Stimulated activated CD8-positive, alpha-beta memory T cell treated with anti-CD3 and anti-CD28 coated beads, Interleukin-4, amount 100 ng/mL, for 24 hours (primary cell): ENCODE data around the gene ANO2.

Source experiments
- DNase-seq: peaks from one replicate; pipeline ENCODE4 v3.0.0-alpha.2; 2020; ENCODE audit warnings: low read depth

ANO2 gene

DNA sequence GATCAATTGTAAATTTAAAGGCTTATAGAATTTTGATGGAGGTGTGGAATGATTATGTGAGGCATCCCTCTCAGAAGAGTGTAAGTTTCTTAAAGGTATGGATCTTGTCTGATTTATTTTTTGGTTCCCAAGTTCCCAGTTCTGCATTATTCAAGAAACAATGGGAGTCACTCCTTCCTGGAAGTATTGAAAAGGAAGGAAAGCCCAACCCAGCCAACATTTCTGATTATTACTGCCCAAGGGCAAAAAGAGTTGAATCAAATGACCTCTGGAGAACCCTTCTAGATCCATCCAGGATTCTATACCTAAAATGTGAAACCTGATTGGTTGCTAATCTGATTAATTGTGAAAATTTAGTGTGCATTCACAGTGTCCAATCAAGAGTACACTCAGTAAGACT is 166.2 kb downstream of the ANO2 start:
- DNase-seq: no peak

- DNase-seq: no peak
Measured at GRCh38 chr12:5777451-5777850, 167.6 kb downstream of the ANO2 start.

- DNase-seq: no peak
Measured at GRCh38 chr12:5776091-5776490, 169.0 kb downstream of the ANO2 start.

DNA sequence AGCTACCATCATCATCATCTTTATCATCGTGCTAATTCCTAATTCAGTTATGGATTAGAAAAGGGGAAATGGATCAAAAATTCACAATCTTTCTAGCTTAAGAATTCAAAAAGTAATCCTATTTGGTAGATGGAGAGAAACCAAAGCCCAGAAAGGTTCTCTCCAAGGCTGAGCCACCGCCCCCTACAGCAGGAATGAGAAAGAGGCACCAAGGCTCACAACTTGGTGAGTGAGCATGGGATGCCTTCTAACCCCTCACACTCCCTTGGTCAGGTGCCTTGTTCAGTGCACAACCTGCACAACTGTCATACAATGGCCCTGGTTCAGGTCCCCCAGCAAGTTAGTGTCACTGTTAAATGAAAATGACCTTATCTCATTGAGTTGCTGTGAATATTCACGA is 171.5 kb downstream of the ANO2 start:
- no peak for DNase-seq

- DNase-seq: no peak
Measured at GRCh38 chr12:5771756-5772155, 173.3 kb downstream of the ANO2 start.

DNA sequence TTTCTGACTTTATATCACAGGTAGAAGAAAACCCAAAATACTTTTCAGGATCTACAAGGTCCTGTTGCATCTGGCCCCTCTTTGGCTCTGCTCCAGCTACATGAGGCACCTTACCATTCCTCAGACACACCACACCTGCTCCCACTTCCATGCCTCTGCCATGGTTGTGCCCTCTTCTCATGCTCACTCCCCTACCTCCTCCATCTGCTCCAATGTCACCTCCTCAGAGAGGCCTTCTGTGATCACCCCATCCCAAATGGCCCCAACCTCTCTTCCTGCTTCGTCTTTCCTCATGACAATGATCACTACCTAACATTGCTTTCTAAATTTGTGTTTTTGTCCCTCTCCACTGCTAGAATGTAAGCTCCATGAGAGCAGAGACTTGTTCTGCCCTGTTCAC is 174.3 kb downstream of the ANO2 start:
- DNase-seq: no peak

DNA sequence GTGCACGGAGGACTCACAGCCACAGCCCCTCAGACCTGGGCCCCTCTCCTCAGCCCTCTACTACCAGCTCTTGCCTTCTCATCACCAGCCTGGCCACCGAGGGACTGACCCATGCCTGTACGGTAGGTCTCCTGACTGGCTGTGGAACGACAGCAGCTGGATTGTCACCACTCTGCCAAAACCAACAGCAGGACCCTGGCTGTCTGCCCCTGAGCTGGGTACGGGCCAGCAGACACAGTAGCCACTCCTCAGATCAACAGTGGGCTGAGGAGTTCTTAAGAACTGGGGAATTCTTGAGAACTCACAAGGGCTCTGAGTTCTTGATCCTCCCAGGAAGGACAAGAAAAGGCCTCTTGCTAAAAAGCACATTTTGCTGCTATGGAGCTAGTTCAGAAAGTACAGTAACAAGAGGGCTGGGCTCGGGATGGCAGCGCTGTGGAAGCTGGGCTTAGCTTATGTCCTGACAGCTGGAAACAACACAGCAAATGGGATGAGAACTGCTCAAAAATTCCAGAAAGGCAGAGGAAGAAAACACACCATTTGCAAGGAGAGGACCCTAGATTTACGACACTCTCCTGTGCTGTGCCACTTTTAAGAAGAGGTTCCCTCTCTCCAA is 176.4 kb downstream of the ANO2 start:
- DNase-seq: no peak

- no peak for DNase-seq
Measured at GRCh38 chr12:5768171-5768570, 176.9 kb downstream of the ANO2 start.

DNA sequence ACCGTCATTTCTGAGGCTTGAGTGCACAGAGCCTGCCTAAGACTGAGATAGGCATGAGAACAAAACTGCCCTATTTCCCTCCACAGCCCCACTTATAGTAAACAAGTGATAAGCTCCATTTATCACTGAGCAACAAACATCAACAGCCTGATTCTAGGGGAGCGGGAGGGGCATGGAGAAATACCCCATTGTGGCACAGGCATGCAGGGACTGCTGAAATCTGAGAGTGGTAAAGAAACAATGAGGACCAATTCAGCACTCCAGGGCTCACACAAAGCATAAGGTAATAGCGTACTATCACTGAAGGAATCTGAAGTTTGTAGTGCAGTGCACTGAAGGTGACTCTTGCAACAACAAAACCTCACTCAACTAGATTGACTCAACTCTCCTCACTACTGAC is 186.7 kb downstream of the ANO2 start:
- no peak for DNase-seq

DNA sequence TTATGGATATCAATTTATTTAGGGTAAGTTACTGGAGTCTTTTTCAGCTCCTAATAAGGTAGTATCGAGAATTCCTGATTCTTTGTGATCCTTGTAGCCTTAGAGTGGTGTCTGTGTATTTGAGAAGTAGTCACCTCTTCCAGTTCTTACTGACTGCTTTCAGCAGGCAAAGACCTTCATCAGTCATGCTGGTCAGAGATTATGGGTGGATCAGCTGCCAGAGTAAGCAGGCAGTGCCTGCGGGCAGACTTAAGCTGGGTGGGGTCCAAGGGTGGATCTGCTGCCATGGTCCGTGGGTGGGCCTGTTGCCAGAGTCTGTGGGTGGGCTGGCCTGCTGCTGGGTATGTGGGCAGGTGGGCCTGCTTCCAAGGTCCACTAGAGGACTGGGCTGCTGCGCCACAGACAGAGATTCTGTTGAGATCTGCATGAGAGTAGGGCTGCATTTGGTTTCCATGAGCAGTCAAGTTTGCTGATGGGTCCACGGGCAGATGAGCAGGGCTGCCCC is 188.7 kb downstream of the ANO2 start:
- no peak for DNase-seq

DNA sequence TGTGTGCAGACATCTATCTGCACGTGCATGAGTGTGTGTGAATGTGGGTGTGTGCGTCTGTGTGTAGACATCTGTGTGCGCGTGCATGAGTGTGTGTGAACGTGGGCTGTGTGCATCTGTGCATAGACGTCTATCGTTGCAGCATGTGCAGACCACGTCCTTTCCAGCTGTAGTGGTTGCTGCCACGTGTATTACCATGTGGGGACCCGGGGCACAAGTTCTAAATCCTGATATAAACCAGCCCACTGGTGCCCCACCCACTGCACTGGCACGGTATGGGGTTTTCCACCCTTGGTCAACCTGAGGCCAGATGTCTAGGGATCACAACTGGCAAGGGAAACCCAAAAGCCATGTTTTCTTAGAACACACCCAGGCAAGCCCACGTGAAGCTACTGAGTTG is 197.0 kb downstream of the ANO2 start:
- no peak for DNase-seq

DNA sequence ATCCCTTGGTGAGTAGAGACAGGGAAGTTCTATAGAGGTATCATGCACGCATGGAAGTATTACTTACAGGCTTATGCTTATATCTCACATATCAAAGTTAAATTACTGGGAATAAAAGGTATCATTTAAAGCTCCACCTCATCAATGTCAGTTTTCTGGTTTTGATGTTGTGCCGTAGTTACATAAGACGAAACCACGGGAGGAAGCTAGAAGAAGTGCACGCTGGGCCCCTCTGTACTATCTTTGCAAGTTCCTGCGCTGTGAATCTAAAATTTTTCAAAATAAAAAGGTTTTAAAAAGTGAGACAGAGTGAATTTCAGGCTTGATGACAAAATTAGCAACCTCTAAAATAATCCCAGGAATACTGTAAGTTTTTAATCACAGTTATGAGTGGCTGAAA is 198.1 kb downstream of the ANO2 start:
- no peak for DNase-seq

- DNase-seq: no peak
Measured at GRCh38 chr12:5746036-5746908, 198.8 kb downstream of the ANO2 start.

DNA sequence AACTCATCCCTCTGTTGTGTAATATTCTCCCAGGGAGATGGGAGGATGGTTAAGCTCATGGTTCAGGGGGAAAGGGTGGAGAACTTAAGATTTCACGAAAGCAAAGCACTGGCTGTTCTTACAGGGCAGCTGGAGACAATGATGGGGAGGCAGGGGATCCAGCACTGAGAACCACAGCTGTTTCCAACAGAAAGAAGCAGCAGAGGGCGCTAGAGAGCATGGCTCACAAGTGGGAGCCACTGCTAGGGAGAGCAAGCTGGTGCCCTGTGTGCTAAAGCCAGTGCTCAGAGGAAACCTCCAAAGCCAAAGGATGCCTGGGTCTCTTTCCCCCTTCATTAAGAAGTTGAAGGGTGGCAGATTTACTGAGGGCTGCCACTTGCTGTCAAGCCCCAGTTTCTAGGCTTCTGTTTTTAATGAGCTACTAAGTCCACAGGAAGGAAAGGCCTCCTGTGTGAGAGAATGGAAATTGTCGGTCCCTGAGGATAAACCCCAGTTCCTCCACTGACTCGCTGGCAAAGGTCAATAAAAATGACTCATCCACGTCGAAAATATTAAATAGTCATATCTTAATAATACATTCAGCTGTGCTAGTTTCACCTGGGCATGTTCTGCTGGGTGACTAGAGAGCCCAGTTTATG is 199.7 kb downstream of the ANO2 start:
- peak; percentile 19 for DNase-seq

GRCh38 chr12:5742258-5742657 is 202.8 kb downstream of the ANO2 start:
- no peak for DNase-seq

- no peak for DNase-seq
Measured at GRCh38 chr12:5739917-5740316, 205.1 kb downstream of the ANO2 start.

- DNase-seq: no peak
Measured at GRCh38 chr12:5737778-5738177, 207.3 kb downstream of the ANO2 start.

GRCh38 chr12:5736527-5736926 is 208.5 kb downstream of the ANO2 start:
- no peak for DNase-seq

- no peak for DNase-seq
Measured at GRCh38 chr12:5736016-5736415, 209.0 kb downstream of the ANO2 start.

- DNase-seq: no peak
Measured at GRCh38 chr12:5733916-5734315, 211.1 kb downstream of the ANO2 start.

- no peak for DNase-seq
Measured at GRCh38 chr12:5733136-5733755, 211.8 kb downstream of the ANO2 start.

- no peak for DNase-seq
Measured at GRCh38 chr12:5730962-5731361, 214.1 kb downstream of the ANO2 start.
